Gastroesophageal sphincter (tissue), 2 donors: Measurements from ENCODE around the gene IFRD1.

ENCODE experiments used
- EP300 ChIP-seq: sonication (generic); formaldehyde crosslinking; IDR thresholded peaks from one replicate; pipeline ENCODE4 v1.6.1; 2017; ENCODE audit warnings: antibody characterized with exemption, mild to moderate bottlenecking
- POLR2A ChIP-seq, 2 donors: fragments of 450-650 bp; IDR thresholded peaks; one replicate each; pipeline ENCODE4 v1.6.1; 2017; ENCODE audit warnings: antibody characterized with exemption in 2 of 2, mild to moderate bottlenecking in 2 of 2, moderate library complexity in 1 of 2

DNA sequence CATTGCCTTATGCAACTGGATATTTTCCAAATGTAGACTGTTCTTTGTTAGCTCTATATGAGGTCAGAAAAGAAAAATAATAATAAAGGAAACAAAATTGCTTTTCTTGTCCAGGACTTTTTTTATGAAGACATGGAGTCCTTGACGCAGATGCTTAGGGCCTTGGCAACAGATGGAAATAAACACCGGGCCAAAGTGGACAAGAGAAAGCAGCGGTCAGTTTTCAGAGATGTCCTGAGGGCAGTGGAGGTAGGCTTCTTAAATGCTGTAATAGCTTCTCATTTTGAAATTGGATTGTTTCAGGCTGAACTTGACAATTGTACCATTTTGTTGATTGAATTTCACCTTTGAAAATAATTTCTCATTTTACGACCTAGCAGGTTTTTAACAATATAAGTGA lies 17.6 kb downstream of the IFRD1 start:
- TF ChIP-seq EP300 (no peak), POLR2A (IDR thresholded peaks at IDR 0.05) (no peak)
